Osteocyte (in vitro differentiated cells): ENCODE results near the gene POU6F2. TPM values are rescaled to one million over a fixed set of nuclear protein-coding genes. Genes with fewer than 3 reads are reported as not detected.

Experiments
- DNase-seq: peaks from one replicate; pipeline ENCODE4 v3.0.0; 2021; ENCODE audit warnings: mixed read lengths; ENCODE audit not compliant: unreplicated experiment; ENCODE audit errors: extremely low spot score
- H3K27ac Mint-ChIP-seq: one replicate; pipeline ENCODE4 v1.8.0; 2021; ENCODE audit warnings: mild to moderate bottlenecking, mixed read lengths; ENCODE audit not compliant: unreplicated experiment
- H3K27me3 Mint-ChIP-seq: one replicate; pipeline ENCODE4 v1.8.0; 2021; ENCODE audit warnings: mixed read lengths; ENCODE audit not compliant: unreplicated experiment
- H3K36me3 Mint-ChIP-seq: one replicate; pipeline ENCODE4 v1.8.0; 2021; ENCODE audit warnings: mixed read lengths; ENCODE audit not compliant: unreplicated experiment
- H3K4me1 Mint-ChIP-seq: one replicate; pipeline ENCODE4 v1.8.0; 2021; ENCODE audit warnings: mixed read lengths; ENCODE audit not compliant: unreplicated experiment
- H3K4me3 Mint-ChIP-seq: one replicate; pipeline ENCODE4 v1.8.0; 2021; ENCODE audit warnings: mild to moderate bottlenecking, moderate library complexity, mixed read lengths; ENCODE audit not compliant: unreplicated experiment
- H3K9me3 Mint-ChIP-seq: one replicate; pipeline ENCODE4 v1.8.0; 2021; ENCODE audit warnings: mixed read lengths; ENCODE audit not compliant: unreplicated experiment
- CTCF ChIP-seq: fragments of 200-600 bp; sonication (generic); IDR thresholded peaks from 2 replicates; pipeline ENCODE4 v1.5.0; 2021; ENCODE audit warnings: antibody characterized with exemption, mild to moderate bottlenecking, moderate library complexity
- total RNA-seq: library from RNA; stranded (reverse); gene quantifications from 2 replicates; pipeline ENCODE4 v1.2.1, GENCODE V29; 2021

Gene POU6F2
- total RNA-seq, 1 donor from 2014 or later = 0.78 TPM

- H3K9me3 Mint-ChIP-seq = no peaks in the 10 kb centered on the region
- H3K27ac Mint-ChIP-seq = no peak overlapping the region
- H3K27me3 Mint-ChIP-seq = peaks cover 16% of the 10 kb centered on the region
- no peak overlapping the region for H3K4me3 Mint-ChIP-seq
- peaks cover 3% of the 10 kb centered on the region for H3K4me1 Mint-ChIP-seq
- DNase-seq = no peak
- no peaks in the 10 kb centered on the region for H3K36me3 Mint-ChIP-seq
- TF ChIP-seq CTCF = no peak
Observed at GRCh38 chr7:39312254-39312989, 334.7 kb downstream of the POU6F2 start.

- peaks cover 16% of the 10 kb centered on the region for H3K27me3 Mint-ChIP-seq
- H3K4me1 Mint-ChIP-seq = peaks cover 3% of the 10 kb centered on the region
- H3K4me3 Mint-ChIP-seq = no peak overlapping the region
- DNase-seq = no peak
- H3K27ac Mint-ChIP-seq = no peak overlapping the region
- no peaks in the 10 kb centered on the region for H3K36me3 Mint-ChIP-seq
- TF ChIP-seq CTCF = no peak
- H3K9me3 Mint-ChIP-seq = no peaks in the 10 kb centered on the region
Observed at GRCh38 chr7:39313376-39313775, 335.7 kb downstream of the POU6F2 start.

- Mint-ChIP-seq H3K36me3 (no peaks in the 10 kb centered on the region), H3K27me3 (peaks cover 16% of the 10 kb centered on the region), H3K9me3 (no peaks in the 10 kb centered on the region), H3K4me1 (peaks cover 3% of the 10 kb centered on the region), H3K27ac (no peak overlapping the region), H3K4me3 (no peak overlapping the region)
- no peak for DNase-seq
- no peak for TF ChIP-seq CTCF
Observed at GRCh38 chr7:39313974-39314373, 336.3 kb downstream of the POU6F2 start.

- no peak for TF ChIP-seq CTCF
- H3K27ac Mint-ChIP-seq = no peak overlapping the region
Observed at GRCh38 chr7:39317107-39317506, 339.4 kb downstream of the POU6F2 start.

DNA sequence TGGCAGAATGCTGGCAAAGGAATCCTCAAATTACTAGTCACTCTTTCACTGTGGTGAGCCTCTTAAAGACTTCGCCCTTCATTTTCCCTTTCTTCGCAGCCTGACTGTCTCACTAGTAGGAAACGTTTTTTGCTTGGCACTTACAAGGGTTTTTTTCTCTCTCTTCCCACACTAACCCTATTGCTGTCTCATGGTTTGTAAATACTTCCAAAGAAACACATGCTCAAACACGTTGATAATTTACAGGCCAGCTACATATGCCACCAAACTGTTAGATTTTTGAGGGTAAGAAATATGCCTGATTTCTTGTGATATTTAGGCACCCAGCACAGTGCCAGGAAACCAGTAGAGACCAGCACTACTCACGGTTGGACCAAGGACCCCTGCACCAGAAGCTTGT lies 340.2 kb downstream of the POU6F2 start:
- no peak for TF ChIP-seq CTCF
- Mint-ChIP-seq H3K9me3 (no peaks in the 10 kb centered on the region), H3K4me1 (peaks cover 3% of the 10 kb centered on the region), H3K4me3 (no peak overlapping the region), H3K27me3 (peaks cover 20% of the 10 kb centered on the region), H3K36me3 (no peaks in the 10 kb centered on the region), H3K27ac (no peak overlapping the region)
- DNase-seq = no peak

More at GRCh38 chr7:39317107-39317506, 339.4 kb downstream of the POU6F2 start:
- Mint-ChIP-seq H3K27me3 (peaks cover 20% of the 10 kb centered on the region), H3K4me3 (no peak overlapping the region), H3K36me3 (no peaks in the 10 kb centered on the region), H3K9me3 (no peaks in the 10 kb centered on the region), H3K4me1 (peaks cover 3% of the 10 kb centered on the region)
- DNase-seq = no peak
